ENCODE results near the gene CXXC5. TPM values are rescaled to one million over a fixed set of nuclear protein-coding genes. Genes with fewer than 3 reads are reported as not detected.

CXXC5 gene
- total and polyA plus RNA-seq, 9 of the 15 experiments (the other 6 are each of a cell fraction or from before 2014, with no cell fraction given): 1.9 to 123 (median 45.8) TPM

DNA sequence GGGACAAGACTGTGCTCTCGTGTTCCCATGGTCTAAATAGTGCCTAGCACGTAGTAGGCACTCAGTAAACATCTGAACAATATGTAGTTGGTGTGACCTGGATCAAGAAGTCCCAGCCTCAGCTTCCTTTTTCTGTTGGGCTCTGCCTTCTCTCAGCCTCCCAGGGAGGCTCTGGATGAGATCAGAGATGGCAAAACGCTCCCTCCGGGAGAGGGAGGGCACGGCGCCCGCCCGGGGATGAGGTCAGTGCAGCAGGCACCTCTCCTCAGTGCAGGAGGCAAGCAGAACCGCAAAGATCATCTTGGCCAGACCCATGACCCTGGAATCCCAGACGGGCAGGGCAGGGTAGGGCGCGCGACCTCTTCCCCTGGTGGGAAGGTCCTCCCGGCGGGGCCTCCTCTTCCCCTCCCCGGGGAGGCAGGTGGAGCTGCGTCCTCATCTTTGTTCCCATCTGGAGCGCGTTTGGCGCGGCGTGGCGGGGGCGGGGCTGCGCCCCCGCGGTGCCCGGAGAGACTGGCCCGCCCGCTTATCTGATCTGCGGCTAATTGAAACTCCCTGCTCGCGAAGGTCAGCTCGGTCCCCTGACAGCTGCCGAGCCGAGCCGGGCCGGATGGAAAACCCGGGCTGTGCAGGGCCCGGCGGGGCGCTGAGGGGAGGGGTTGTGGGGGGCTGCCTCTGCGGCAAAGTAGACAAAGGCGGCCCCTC lies 60.9 kb downstream of the CXXC5 start (continued):
- TF ChIP-seq ZNF449 (CRISPR knock-in tag; IDR thresholded peaks at IDR 0.05): no peak
- TF ChIP-seq SMARCC2 (IDR thresholded peaks at IDR 0.05; ENCODE audit: low read depth): no peak
- TF ChIP-seq ATF4 (CRISPR knock-in tag; IDR thresholded peaks at IDR 0.05): no peak
- TF ChIP-seq ZNF436 (CRISPR knock-in tag; IDR thresholded peaks at IDR 0.05): no peak
- no peak for TF ChIP-seq SAFB (IDR thresholded peaks at IDR 0.05; ENCODE audit: borderline replicate concordance, low read depth, low read length)
- TF ChIP-seq IRF1 (CRISPR knock-in tag; IDR thresholded peaks at IDR 0.05; ENCODE audit: borderline replicate concordance): 0 out of 2 replicates have a peak, but pooled peaks have one; percentile 67
- TF ChIP-seq ZFP30 (CRISPR knock-in tag; IDR thresholded peaks at IDR 0.05; ENCODE audit: borderline replicate concordance): no peak
- TF ChIP-seq HCFC1 (IDR thresholded peaks at IDR 0.05; ENCODE audit: low read depth, low read length): no peak
- TF ChIP-seq FOS (IDR thresholded peaks at IDR 0.05; ENCODE audit: extremely low read depth, insufficient read length): no peak
- no peak for TF ChIP-seq SLC30A9 (CRISPR knock-in tag; IDR thresholded peaks at IDR 0.05)
- TF ChIP-seq NR2C2 (CRISPR knock-in tag; IDR thresholded peaks at IDR 0.05): no peak
- TF ChIP-seq NR2C2 (tag; IDR thresholded peaks at IDR 0.05): peak; percentile 83
- TF ChIP-seq NRF1 (conservative IDR thresholded peaks at IDR 0.05 in 1 of 2, IDR thresholded peaks at IDR 0.05 in 1 of 2): peak; percentile 48 to 49; a peak in 2 of 4 replicates
- peak; percentile 69 for TF ChIP-seq CBFA2T3 (IDR thresholded peaks at IDR 0.05)
- peak; percentile 63; the same call in 1 of the 2 replicates for TF ChIP-seq RNF2 (IDR thresholded peaks at IDR 0.05)
- peak; percentile 40 for TF ChIP-seq DACH1 (IDR thresholded peaks at IDR 0.05; ENCODE audit: partially characterized antibody)
- TF ChIP-seq TAL1 (IDR thresholded peaks at IDR 0.05): peak; percentile 26
- TF ChIP-seq, protein P1, sequence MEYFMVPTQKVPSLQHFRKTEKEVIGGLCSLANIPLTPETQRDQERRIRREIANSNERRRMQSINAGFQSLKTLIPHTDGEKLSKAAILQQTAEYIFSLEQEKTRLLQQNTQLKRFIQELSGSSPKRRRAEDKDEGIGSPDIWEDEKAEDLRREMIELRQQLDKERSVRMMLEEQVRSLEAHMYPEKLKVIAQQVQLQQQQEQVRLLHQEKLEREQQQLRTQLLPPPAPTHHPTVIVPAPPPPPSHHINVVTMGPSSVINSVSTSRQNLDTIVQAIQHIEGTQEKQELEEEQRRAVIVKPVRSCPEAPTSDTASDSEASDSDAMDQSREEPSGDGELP (CRISPR knock-in tag; IDR thresholded peaks at IDR 0.05; ENCODE audit: borderline replicate concordance): peak; percentile 88
- TF ChIP-seq ZNF76 (CRISPR knock-in tag; IDR thresholded peaks at IDR 0.05; ENCODE audit: borderline replicate concordance): peak; percentile 45; the same call in 1 of the 2 replicates
- no peak for TF ChIP-seq E2F1 (CRISPR knock-in tag; IDR thresholded peaks at IDR 0.05)
- TF ChIP-seq ZNF511 (CRISPR knock-in tag; IDR thresholded peaks at IDR 0.05): no peak
- TF ChIP-seq BHLHE40 (IDR thresholded peaks at IDR 0.05; ENCODE audit: low read length): peak; percentile 23; the same call in 1 of the 2 replicates
- peak; percentile 96 to 98 for TF ChIP-seq MAZ (CRISPR knock-in tag; conservative IDR thresholded peaks at IDR 0.05 in 1 of 2, IDR thresholded peaks at IDR 0.05 in 1 of 2)

All from K562 (cell line).